Neural progenitor cell (in vitro differentiated cells): ENCODE results near the gene SLC30A3. TPM values are rescaled to one million over a fixed set of nuclear protein-coding genes. Genes with fewer than 3 reads are reported as not detected.

Experiments used
- DNase-seq: peaks from one replicate; pipeline ENCODE4 v3.0.0-alpha.2; 2016; ENCODE audit warnings: low spot score
- H2AFZ ChIP-seq: fragments of 200-600 bp; sonication (generic); replicated peaks from 2 replicates; pipeline ENCODE4 v1.6.1; 2016; ENCODE audit warnings: antibody characterized with exemption
- H3F3A ChIP-seq: fragments of 200-600 bp; sonication (generic); 2 replicates; pipeline ENCODE4 v1.6.1; 2016; ENCODE audit warnings: antibody characterized with exemption, low read depth
- H3K27ac ChIP-seq: fragments of 200-600 bp; sonication (generic); 2 replicates; pipeline ENCODE4 v1.5.1; 2016; ENCODE audit warnings: mild to moderate bottlenecking
- H3K27me3 ChIP-seq: fragments of 200-600 bp; sonication (generic); 2 replicates; pipeline ENCODE4 v1.6.1; 2016; ENCODE audit warnings: mild to moderate bottlenecking, moderate library complexity
- H3K36me3 ChIP-seq: fragments of 200-600 bp; sonication (generic); 2 replicates; pipeline ENCODE4 v1.5.1; 2016
- H3K4me1 ChIP-seq: fragments of 200-600 bp; sonication (generic); 2 replicates; pipeline ENCODE4 v1.6.1; 2016; ENCODE audit warnings: mixed run types
- H3K4me2 ChIP-seq: fragments of 200-600 bp; sonication (generic); 2 replicates; pipeline ENCODE4 v1.6.1; 2016
- H3K4me3 ChIP-seq: fragments of 200-600 bp; sonication (generic); 2 replicates; pipeline ENCODE4 v1.5.1; 2016
- H3K79me2 ChIP-seq: fragments of 200-600 bp; sonication (generic); 2 replicates; pipeline ENCODE4 v1.6.1; 2016; ENCODE audit warnings: low read depth
- H3K9ac ChIP-seq: fragments of 200-600 bp; sonication (generic); 2 replicates; pipeline ENCODE4 v1.6.1; 2016
- H3K9me3 ChIP-seq: fragments of 200-600 bp; sonication (generic); 2 replicates; pipeline ENCODE4 v1.5.1; 2016; ENCODE audit warnings: low read depth
- H4K20me1 ChIP-seq: fragments of 200-600 bp; sonication (generic); 2 replicates; pipeline ENCODE4 v1.6.1; 2016; ENCODE audit warnings: low read depth
- H3K27ac Mint-ChIP-seq: 3 replicates; pipeline ENCODE4 v1.8.0; 2021; ENCODE audit warnings: mixed read lengths
- H3K27me3 Mint-ChIP-seq: 2 replicates; pipeline ENCODE4 v1.8.0; 2022; ENCODE audit warnings: low read depth, mild to moderate bottlenecking, inconsistent platforms, moderate library complexity, mixed read lengths; ENCODE audit not compliant: insufficient read depth
- H3K36me3 Mint-ChIP-seq: 3 replicates; pipeline ENCODE4 v1.8.0; 2021; ENCODE audit warnings: mixed read lengths
- H3K4me1 Mint-ChIP-seq: 3 replicates; pipeline ENCODE4 v1.8.0; 2021; ENCODE audit warnings: mixed read lengths
- H3K4me3 Mint-ChIP-seq: 3 replicates; pipeline ENCODE4 v1.8.0; 2021; ENCODE audit warnings: mild to moderate bottlenecking, moderate library complexity, mixed read lengths
- H3K9me3 Mint-ChIP-seq: 3 replicates; pipeline ENCODE4 v1.8.0; 2020; ENCODE audit warnings: mixed read lengths
- CTCF ChIP-seq: fragments of 200-600 bp; sonication (generic); IDR thresholded peaks from 2 replicates; pipeline ENCODE4 v1.5.1; 2017; ENCODE audit warnings: antibody characterized with exemption, mild to moderate bottlenecking
- EZH2 ChIP-seq: fragments of 200-600 bp; sonication (generic); IDR thresholded peaks from 2 replicates; pipeline ENCODE4 v1.6.1; 2017; ENCODE audit warnings: antibody characterized with exemption, mild to moderate bottlenecking, moderate library complexity
- EZH2phosphoT487 ChIP-seq: fragments of 200-600 bp; sonication (generic); IDR thresholded peaks from 2 replicates; pipeline ENCODE4 v1.6.1; 2017; ENCODE audit warnings: antibody characterized with exemption
- total RNA-seq: library from RNA; depleted of rRNA; stranded (reverse); fragments of >200 nt; gene quantifications from 2 replicates; pipeline ENCODE4 v1.2.3, GENCODE V29; 2015; ENCODE audit warnings: low replicate concordance

Gene SLC30A3
- total RNA-seq, 1 donor from 2014 or later, result 0.56 TPM

- no peak overlapping the region for H3K27ac ChIP-seq
- Mint-ChIP-seq H3K4me1 (peaks cover 10% of the 10 kb centered on the region), H3K27me3 (peaks cover 12% of the 10 kb centered on the region), H3K4me3 (no peak overlapping the region), H3K9me3 (no peaks in the 10 kb centered on the region), H3K27ac (no peak overlapping the region), H3K36me3 (peaks cover 29% of the 10 kb centered on the region)
- H2AFZ ChIP-seq, result no peak overlapping the region
- DNase-seq, result no peak
- H3K4me1 ChIP-seq, result peaks cover 28% of the 10 kb centered on the region
- H3K4me3 ChIP-seq, result no peak overlapping the region
- H3K36me3 ChIP-seq, result no peaks in the 10 kb centered on the region
- H4K20me1 ChIP-seq, result peaks cover 6% of the 10 kb centered on the region
- H3K4me2 ChIP-seq, result no peak overlapping the region
- no peaks in the 10 kb centered on the region for H3K9me3 ChIP-seq
- no peaks in the 10 kb centered on the region for H3K27me3 ChIP-seq
- TF ChIP-seq CTCF, result no peak
- no peak for TF ChIP-seq EZH2
- TF ChIP-seq EZH2phosphoT487, result no peak
- H3K79me2 ChIP-seq, result peaks cover 42% of the 10 kb centered on the region
- H3F3A ChIP-seq, result peaks cover 9% of the 10 kb centered on the region
- no peak overlapping the region for H3K9ac ChIP-seq
Measured at GRCh38 chr2:27206346-27206745, 56.5 kb downstream of the SLC30A3 start.

GRCh38 chr2:27205206-27205605 lies 57.6 kb downstream of the SLC30A3 start:
- H3K4me2 ChIP-seq, result no peak overlapping the region
- peaks cover 22% of the 10 kb centered on the region for H3K4me1 ChIP-seq
- Mint-ChIP-seq H3K4me3 (no peak overlapping the region), H3K4me1 (peaks cover 10% of the 10 kb centered on the region), H3K27me3 (peaks cover 12% of the 10 kb centered on the region), H3K9me3 (no peaks in the 10 kb centered on the region), H3K36me3 (peaks cover 29% of the 10 kb centered on the region), H3K27ac (no peak overlapping the region)
- peaks cover 6% of the 10 kb centered on the region for H4K20me1 ChIP-seq
- peaks cover 5% of the 10 kb centered on the region for H3F3A ChIP-seq
- H3K9me3 ChIP-seq, result no peaks in the 10 kb centered on the region
- peaks cover 32% of the 10 kb centered on the region for H3K79me2 ChIP-seq
- H3K27ac ChIP-seq, result no peak overlapping the region
- H3K4me3 ChIP-seq, result no peak overlapping the region
- H3K36me3 ChIP-seq, result no peaks in the 10 kb centered on the region
- TF ChIP-seq EZH2phosphoT487, result no peak
- no peak for TF ChIP-seq CTCF
- TF ChIP-seq EZH2, result no peak
- DNase-seq, result no peak
- no peaks in the 10 kb centered on the region for H3K27me3 ChIP-seq
- no peak overlapping the region for H3K9ac ChIP-seq
- H2AFZ ChIP-seq, result no peak overlapping the region

- Histone ChIP-seq H3K27ac (no peak overlapping the region), H3K9ac (no peak overlapping the region), H3K4me1 (peaks cover 16% of the 10 kb centered on the region), H3K36me3 (no peaks in the 10 kb centered on the region), H3K4me2 (no peak overlapping the region), H3F3A (no peaks in the 10 kb centered on the region), H2AFZ (no peak overlapping the region), H3K9me3 (no peaks in the 10 kb centered on the region), H4K20me1 (peaks cover 6% of the 10 kb centered on the region), H3K4me3 (no peak overlapping the region), H3K27me3 (no peaks in the 10 kb centered on the region), H3K79me2 (peaks cover 25% of the 10 kb centered on the region)
- DNase-seq, result no peak
- TF ChIP-seq EZH2phosphoT487, result no peak
- no peak for TF ChIP-seq EZH2
- no peak for TF ChIP-seq CTCF
- no peaks in the 10 kb centered on the region for H3K9me3 Mint-ChIP-seq
- H3K27ac Mint-ChIP-seq, result no peak overlapping the region
- peaks cover 12% of the 10 kb centered on the region for H3K27me3 Mint-ChIP-seq
- H3K4me1 Mint-ChIP-seq, result peaks cover 4% of the 10 kb centered on the region
- peaks cover 33% of the 10 kb centered on the region for H3K36me3 Mint-ChIP-seq
- H3K4me3 Mint-ChIP-seq, result no peak overlapping the region
Measured at GRCh38 chr2:27204566-27204965, 58.3 kb downstream of the SLC30A3 start.
